WTC11 (cell line): ENCODE data around the gene GPR139. TPM values are rescaled to one million over a fixed set of nuclear protein-coding genes. Genes with fewer than 3 reads are reported as not detected.

Experiments used
- ATAC-seq: fragments of 200-7000 bp; cut with Tn5 transposase; 2 replicates; pipeline ENCODE4 v1.10.0; 2021; ENCODE audit warnings: mild to moderate bottlenecking, moderate library complexity
- CTCF ChIA-PET: fragments of 300-600 bp; sonication (Branson Sonifier 250); formaldehyde crosslinking; loops from one replicate; lab custom pipeline; 2021; ENCODE audit warnings: antibody characterized with exemption; lab: Charles Lee
- POLR2A ChIA-PET: fragments of 350-600 bp; sonication (Branson Sonifier 250); formaldehyde crosslinking; loops from one replicate; lab custom pipeline; 2021; ENCODE audit warnings: antibody characterized with exemption; lab: Charles Lee
- DNase-seq: peaks from one replicate; pipeline ENCODE4 v3.0.0; 2021; ENCODE audit warnings: low spot score
- H3K27ac Mint-ChIP-seq: 2 replicates; pipeline ENCODE4 v1.8.0; 2021; ENCODE audit warnings: mixed read lengths
- H3K27me3 Mint-ChIP-seq: 2 replicates; pipeline ENCODE4 v1.8.0; 2021; ENCODE audit warnings: low read depth, mild to moderate bottlenecking, moderate library complexity, mixed read lengths
- H3K36me3 Mint-ChIP-seq: 2 replicates; pipeline ENCODE4 v1.8.0; 2021; ENCODE audit warnings: mixed read lengths
- H3K4me1 Mint-ChIP-seq: 2 replicates; pipeline ENCODE4 v1.8.0; 2022; ENCODE audit warnings: mixed read lengths
- H3K4me3 Mint-ChIP-seq: 2 replicates; pipeline ENCODE4 v1.8.0; 2021; ENCODE audit warnings: mild to moderate bottlenecking, moderate library complexity, mixed read lengths
- H3K9me3 Mint-ChIP-seq: 2 replicates; pipeline ENCODE4 v1.8.0; 2021; ENCODE audit warnings: mixed read lengths
- AR ChIP-seq: fragments of 250-450 bp; sonication (Bioruptor Pico); IDR thresholded peaks from 2 replicates; pipeline ENCODE4 v1.9.0; 2021; ENCODE audit warnings: mild to moderate bottlenecking
- ATF1 ChIP-seq: sonication (generic); formaldehyde crosslinking; IDR thresholded peaks from 2 replicates; pipeline ENCODE4 v1.8.1; 2023; ENCODE audit warnings: mild to moderate bottlenecking, moderate library complexity, missing genetic modification reagents
- CREM ChIP-seq: sonication (generic); formaldehyde crosslinking; IDR thresholded peaks from 2 replicates; pipeline ENCODE4 v1.8.1; 2022; ENCODE audit warnings: mild to moderate bottlenecking, missing genetic modification reagents, moderate library complexity
- HMGA2 ChIP-seq: fragments of 250-450 bp; sonication (Bioruptor Pico); IDR thresholded peaks from 2 replicates; pipeline ENCODE4 v1.4.0; 2021; ENCODE audit warnings: mild to moderate bottlenecking, moderate library complexity
- NFE2L1 ChIP-seq: sonication (generic); formaldehyde crosslinking; IDR thresholded peaks from 2 replicates; pipeline ENCODE4 v1.8.1; 2023; ENCODE audit warnings: missing genetic modification reagents
- NR3C1 ChIP-seq: sonication (generic); formaldehyde crosslinking; conservative IDR thresholded peaks from 2 replicates; pipeline ENCODE4 v1.8.1; 2023; ENCODE audit warnings: low read depth, mild to moderate bottlenecking, missing genetic modification reagents
- RELA ChIP-seq: sonication (generic); formaldehyde crosslinking; IDR thresholded peaks from 2 replicates; pipeline ENCODE4 v1.8.1; 2022; ENCODE audit warnings: missing genetic modification reagents, mild to moderate bottlenecking, borderline replicate concordance
- SMAD3 ChIP-seq: sonication (generic); formaldehyde crosslinking; IDR thresholded peaks from 2 replicates; pipeline ENCODE4 v1.8.0; 2022; ENCODE audit warnings: missing genetic modification reagents, mild to moderate bottlenecking, borderline replicate concordance
- SOX15 ChIP-seq: fragments of 250-450 bp; sonication (Bioruptor Pico); IDR thresholded peaks from 2 replicates; pipeline ENCODE4 v1.9.0; 2021; ENCODE audit warnings: mild to moderate bottlenecking
- TCF7 ChIP-seq: sonication (generic); formaldehyde crosslinking; IDR thresholded peaks from 2 replicates; pipeline ENCODE4 v1.8.0; 2022; ENCODE audit warnings: mild to moderate bottlenecking, low read depth, missing genetic modification reagents, moderate library complexity
- ZBTB21 ChIP-seq: sonication (generic); formaldehyde crosslinking; IDR thresholded peaks from 2 replicates; pipeline ENCODE4 v1.8.1; 2023; ENCODE audit warnings: mild to moderate bottlenecking, missing genetic modification reagents, borderline replicate concordance
- ZNF263 ChIP-seq: sonication (generic); formaldehyde crosslinking; IDR thresholded peaks from 2 replicates; pipeline ENCODE4 v1.8.1; 2022; ENCODE audit warnings: low read depth, mild to moderate bottlenecking, moderate library complexity, missing genetic modification reagents
- ZNF416 ChIP-seq: fragments of 250-450 bp; sonication (Bioruptor Pico); IDR thresholded peaks from 2 replicates; pipeline ENCODE4 v1.9.0; 2021; ENCODE audit warnings: mild to moderate bottlenecking, inconsistent platforms
- ZNF512 ChIP-seq: sonication (generic); formaldehyde crosslinking; IDR thresholded peaks from 2 replicates; pipeline ENCODE4 v1.8.1; 2022; ENCODE audit warnings: missing genetic modification reagents, borderline replicate concordance
- total RNA-seq: library from RNA; stranded (reverse); gene quantifications from 3 replicates; pipeline ENCODE4 v1.2.3, GENCODE V29; 2021
- TF ChIP-seq, protein P1 (sequence below): fragments of 250-450 bp; sonication (Bioruptor Pico); IDR thresholded peaks from 2 replicates; pipeline ENCODE4 v1.9.0; 2021; ENCODE audit warnings: mild to moderate bottlenecking, borderline replicate concordance
- TF ChIP-seq, protein P2 (sequence below): sonication (generic); formaldehyde crosslinking; IDR thresholded peaks from 2 replicates; pipeline ENCODE4 v1.8.1; 2023; ENCODE audit warnings: mild to moderate bottlenecking, missing genetic modification reagents
- TF ChIP-seq, protein P3 (sequence below): fragments of 250-450 bp; sonication (Bioruptor Pico); IDR thresholded peaks from 2 replicates; pipeline ENCODE4 v1.8.0; 2021; ENCODE audit warnings: mild to moderate bottlenecking
- TF ChIP-seq, protein P4 (sequence below): sonication (generic); formaldehyde crosslinking; IDR thresholded peaks from 2 replicates; pipeline ENCODE4 v1.8.1; 2023; ENCODE audit warnings: mild to moderate bottlenecking, missing genetic modification reagents, borderline replicate concordance
- TF ChIP-seq, protein P5 (sequence below): sonication (generic); formaldehyde crosslinking; IDR thresholded peaks from 2 replicates; pipeline ENCODE4 v1.8.0; 2022; ENCODE audit warnings: mild to moderate bottlenecking, missing genetic modification reagents

GPR139 gene
- total RNA-seq, 1 experiment from 2014 or later, result 0.48 TPM

- TF ChIP-seq, protein P1, sequence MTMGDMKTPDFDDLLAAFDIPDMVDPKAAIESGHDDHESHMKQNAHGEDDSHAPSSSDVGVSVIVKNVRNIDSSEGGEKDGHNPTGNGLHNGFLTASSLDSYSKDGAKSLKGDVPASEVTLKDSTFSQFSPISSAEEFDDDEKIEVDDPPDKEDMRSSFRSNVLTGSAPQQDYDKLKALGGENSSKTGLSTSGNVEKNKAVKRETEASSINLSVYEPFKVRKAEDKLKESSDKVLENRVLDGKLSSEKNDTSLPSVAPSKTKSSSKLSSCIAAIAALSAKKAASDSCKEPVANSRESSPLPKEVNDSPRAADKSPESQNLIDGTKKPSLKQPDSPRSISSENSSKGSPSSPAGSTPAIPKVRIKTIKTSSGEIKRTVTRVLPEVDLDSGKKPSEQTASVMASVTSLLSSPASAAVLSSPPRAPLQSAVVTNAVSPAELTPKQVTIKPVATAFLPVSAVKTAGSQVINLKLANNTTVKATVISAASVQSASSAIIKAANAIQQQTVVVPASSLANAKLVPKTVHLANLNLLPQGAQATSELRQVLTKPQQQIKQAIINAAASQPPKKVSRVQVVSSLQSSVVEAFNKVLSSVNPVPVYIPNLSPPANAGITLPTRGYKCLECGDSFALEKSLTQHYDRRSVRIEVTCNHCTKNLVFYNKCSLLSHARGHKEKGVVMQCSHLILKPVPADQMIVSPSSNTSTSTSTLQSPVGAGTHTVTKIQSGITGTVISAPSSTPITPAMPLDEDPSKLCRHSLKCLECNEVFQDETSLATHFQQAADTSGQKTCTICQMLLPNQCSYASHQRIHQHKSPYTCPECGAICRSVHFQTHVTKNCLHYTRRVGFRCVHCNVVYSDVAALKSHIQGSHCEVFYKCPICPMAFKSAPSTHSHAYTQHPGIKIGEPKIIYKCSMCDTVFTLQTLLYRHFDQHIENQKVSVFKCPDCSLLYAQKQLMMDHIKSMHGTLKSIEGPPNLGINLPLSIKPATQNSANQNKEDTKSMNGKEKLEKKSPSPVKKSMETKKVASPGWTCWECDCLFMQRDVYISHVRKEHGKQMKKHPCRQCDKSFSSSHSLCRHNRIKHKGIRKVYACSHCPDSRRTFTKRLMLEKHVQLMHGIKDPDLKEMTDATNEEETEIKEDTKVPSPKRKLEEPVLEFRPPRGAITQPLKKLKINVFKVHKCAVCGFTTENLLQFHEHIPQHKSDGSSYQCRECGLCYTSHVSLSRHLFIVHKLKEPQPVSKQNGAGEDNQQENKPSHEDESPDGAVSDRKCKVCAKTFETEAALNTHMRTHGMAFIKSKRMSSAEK (CRISPR knock-in tag), result no peak
- no peak for TF ChIP-seq HMGA2 (CRISPR knock-in tag)
- TF ChIP-seq ZNF512 (CRISPR knock-in tag), result no peak
- no peak for TF ChIP-seq ZNF263 (CRISPR knock-in tag)
- TF ChIP-seq ATF1, result no peak
- TF ChIP-seq SOX15 (CRISPR knock-in tag), result no peak
- TF ChIP-seq ZBTB21, result no peak
- no peak for TF ChIP-seq NFE2L1 (CRISPR knock-in tag)
- TF ChIP-seq, protein P2, sequence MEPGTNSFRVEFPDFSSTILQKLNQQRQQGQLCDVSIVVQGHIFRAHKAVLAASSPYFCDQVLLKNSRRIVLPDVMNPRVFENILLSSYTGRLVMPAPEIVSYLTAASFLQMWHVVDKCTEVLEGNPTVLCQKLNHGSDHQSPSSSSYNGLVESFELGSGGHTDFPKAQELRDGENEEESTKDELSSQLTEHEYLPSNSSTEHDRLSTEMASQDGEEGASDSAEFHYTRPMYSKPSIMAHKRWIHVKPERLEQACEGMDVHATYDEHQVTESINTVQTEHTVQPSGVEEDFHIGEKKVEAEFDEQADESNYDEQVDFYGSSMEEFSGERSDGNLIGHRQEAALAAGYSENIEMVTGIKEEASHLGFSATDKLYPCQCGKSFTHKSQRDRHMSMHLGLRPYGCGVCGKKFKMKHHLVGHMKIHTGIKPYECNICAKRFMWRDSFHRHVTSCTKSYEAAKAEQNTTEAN (CRISPR knock-in tag), result no peak
These were observed 15.7 kb upstream of the GPR139 start (continued) for GRCh38 chr16:20089246-20089965.

DNA sequence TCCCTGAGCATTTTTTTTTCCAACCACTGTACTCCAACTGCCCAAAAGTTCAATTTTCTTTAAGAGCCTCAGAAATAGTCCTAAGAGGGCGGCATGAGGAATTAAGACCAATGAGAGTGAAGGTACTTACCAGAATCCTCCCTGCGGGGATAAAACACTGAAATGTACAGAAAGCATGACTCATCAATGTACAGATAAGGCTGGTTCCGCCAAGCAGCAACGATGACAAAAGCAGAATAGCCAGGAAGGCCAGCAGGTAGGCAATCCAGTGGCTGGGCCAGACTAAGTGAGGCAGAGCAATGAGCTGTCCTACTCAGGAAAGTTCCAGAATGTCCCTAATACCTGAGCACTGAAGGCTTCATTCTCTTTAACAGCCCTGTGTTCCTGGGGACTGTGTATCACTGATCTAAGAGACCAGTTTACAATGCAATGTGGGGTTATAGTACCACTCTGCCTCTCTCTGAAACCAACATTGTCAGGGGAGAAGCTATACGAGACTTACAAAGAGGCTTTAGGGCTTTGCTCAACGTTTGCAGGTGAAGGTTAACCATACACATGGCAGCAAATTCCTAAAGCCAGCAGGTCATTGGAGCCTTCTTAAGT is 11.0 kb upstream of the GPR139 start:
- CTCF ChIA-PET, result interaction anchor here (0.7 to 1.8 kb wide), 3 partner anchors 177 to 216 kb away, joined by 3 to 5 read pairs (median 4); no protein-coding TSS in a partner anchor
- Mint-ChIP-seq H3K4me3 (no peak overlapping the region), H3K36me3 (no peaks in the 10 kb centered on the region), H3K27me3 (no peaks in the 10 kb centered on the region), H3K27ac (no peak overlapping the region), H3K9me3 (no peaks in the 10 kb centered on the region), H3K4me1 (0 out of 2 replicates have a peak, but pooled peaks cover 5% of the 10 kb centered on the region)
- no peak for TF ChIP-seq NR3C1 (CRISPR knock-in tag)
- no peak for TF ChIP-seq CREM (CRISPR knock-in tag)
- TF ChIP-seq SMAD3 (CRISPR knock-in tag), result no peak
- no peak for TF ChIP-seq AR (CRISPR knock-in tag)
- TF ChIP-seq RELA (CRISPR knock-in tag), result no peak
- no peak for TF ChIP-seq ZNF416 (CRISPR knock-in tag)
- TF ChIP-seq TCF7 (CRISPR knock-in tag), result no peak
- TF ChIP-seq, protein P3, sequence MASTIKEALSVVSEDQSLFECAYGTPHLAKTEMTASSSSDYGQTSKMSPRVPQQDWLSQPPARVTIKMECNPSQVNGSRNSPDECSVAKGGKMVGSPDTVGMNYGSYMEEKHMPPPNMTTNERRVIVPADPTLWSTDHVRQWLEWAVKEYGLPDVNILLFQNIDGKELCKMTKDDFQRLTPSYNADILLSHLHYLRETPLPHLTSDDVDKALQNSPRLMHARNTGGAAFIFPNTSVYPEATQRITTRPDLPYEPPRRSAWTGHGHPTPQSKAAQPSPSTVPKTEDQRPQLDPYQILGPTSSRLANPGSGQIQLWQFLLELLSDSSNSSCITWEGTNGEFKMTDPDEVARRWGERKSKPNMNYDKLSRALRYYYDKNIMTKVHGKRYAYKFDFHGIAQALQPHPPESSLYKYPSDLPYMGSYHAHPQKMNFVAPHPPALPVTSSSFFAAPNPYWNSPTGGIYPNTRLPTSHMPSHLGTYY (CRISPR knock-in tag), result no peak
- TF ChIP-seq, protein P4, sequence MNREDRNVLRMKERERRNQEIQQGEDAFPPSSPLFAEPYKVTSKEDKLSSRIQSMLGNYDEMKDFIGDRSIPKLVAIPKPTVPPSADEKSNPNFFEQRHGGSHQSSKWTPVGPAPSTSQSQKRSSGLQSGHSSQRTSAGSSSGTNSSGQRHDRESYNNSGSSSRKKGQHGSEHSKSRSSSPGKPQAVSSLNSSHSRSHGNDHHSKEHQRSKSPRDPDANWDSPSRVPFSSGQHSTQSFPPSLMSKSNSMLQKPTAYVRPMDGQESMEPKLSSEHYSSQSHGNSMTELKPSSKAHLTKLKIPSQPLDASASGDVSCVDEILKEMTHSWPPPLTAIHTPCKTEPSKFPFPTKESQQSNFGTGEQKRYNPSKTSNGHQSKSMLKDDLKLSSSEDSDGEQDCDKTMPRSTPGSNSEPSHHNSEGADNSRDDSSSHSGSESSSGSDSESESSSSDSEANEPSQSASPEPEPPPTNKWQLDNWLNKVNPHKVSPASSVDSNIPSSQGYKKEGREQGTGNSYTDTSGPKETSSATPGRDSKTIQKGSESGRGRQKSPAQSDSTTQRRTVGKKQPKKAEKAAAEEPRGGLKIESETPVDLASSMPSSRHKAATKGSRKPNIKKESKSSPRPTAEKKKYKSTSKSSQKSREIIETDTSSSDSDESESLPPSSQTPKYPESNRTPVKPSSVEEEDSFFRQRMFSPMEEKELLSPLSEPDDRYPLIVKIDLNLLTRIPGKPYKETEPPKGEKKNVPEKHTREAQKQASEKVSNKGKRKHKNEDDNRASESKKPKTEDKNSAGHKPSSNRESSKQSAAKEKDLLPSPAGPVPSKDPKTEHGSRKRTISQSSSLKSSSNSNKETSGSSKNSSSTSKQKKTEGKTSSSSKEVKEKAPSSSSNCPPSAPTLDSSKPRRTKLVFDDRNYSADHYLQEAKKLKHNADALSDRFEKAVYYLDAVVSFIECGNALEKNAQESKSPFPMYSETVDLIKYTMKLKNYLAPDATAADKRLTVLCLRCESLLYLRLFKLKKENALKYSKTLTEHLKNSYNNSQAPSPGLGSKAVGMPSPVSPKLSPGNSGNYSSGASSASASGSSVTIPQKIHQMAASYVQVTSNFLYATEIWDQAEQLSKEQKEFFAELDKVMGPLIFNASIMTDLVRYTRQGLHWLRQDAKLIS (CRISPR knock-in tag), result no peak
- TF ChIP-seq, protein P5, sequence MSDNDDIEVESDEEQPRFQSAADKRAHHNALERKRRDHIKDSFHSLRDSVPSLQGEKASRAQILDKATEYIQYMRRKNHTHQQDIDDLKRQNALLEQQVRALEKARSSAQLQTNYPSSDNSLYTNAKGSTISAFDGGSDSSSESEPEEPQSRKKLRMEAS (CRISPR knock-in tag), result no peak
- ATAC-seq, result no peak
- DNase-seq, result no peak
- POLR2A ChIA-PET, result no interaction called here
